SK-N-SH (cell line): Measurements from ENCODE around the gene SMIM8. TPM values are rescaled to one million over a fixed set of nuclear protein-coding genes. Genes with fewer than 3 reads are reported as not detected.
A peak's percentile ranks its signal among the peaks of the same experiment; 100 is the strongest.

Experiments
- CTCF ChIA-PET: fragments of 300-600, 350-600 bp; formaldehyde crosslinking; extraction: SDS; loops from one replicate; lab custom pipeline; 2021; lab: Yijun Ruan, JAX
- POLR2A ChIA-PET: fragments of 350-600 bp; sonication (Branson Sonifier 250); formaldehyde crosslinking; extraction: SDS; loops from one replicate; lab custom pipeline; 2020; ENCODE audit warnings: antibody characterized with exemption, inconsistent platforms; lab: Yijun Ruan, JAX
- DNase-seq: peaks from one replicate; pipeline ENCODE4 v3.0.0; 2012
- H2AFZ ChIP-seq: fragments of 200-600 bp; sonication (generic); 2 replicates; pipeline ENCODE4 v1.8.1; 2016; ENCODE audit warnings: antibody characterized with exemption, mild to moderate bottlenecking, low read depth
- H3F3A ChIP-seq: fragments of 200-600 bp; sonication (generic); replicated peaks from 2 replicates; pipeline ENCODE3; 2016; ENCODE audit warnings: antibody characterized with exemption, mild to moderate bottlenecking; ENCODE audit not compliant: insufficient read depth
- H3K27ac ChIP-seq, 2 experiments: fragments of 200-500 bp in 1 of 2; fragments of 200-600 bp in 1 of 2; sonication (Bioruptor generic) in 1 of 2; sonication (generic), shearing (Covaris generic) in 1 of 2; 2 replicates each; pipeline versions ENCODE4 v1.5.1 to v1.6.1; 2014 to 2016; ENCODE audit warnings: low read depth in 2 of 2, inconsistent platforms in 1 of 2, low read length in 1 of 2, mild to moderate bottlenecking in 1 of 2, mixed read lengths in 1 of 2
- H3K27me3 ChIP-seq: fragments of 200-600 bp; sonication (generic), shearing (Covaris generic); 2 replicates; pipeline ENCODE4 v1.6.1; 2016; ENCODE audit warnings: mixed run types; ENCODE audit not compliant: insufficient read depth
- H3K36me3 ChIP-seq, 2 experiments: fragments of 200-500 bp in 1 of 2; fragments of 200-600 bp in 1 of 2; sonication (Bioruptor generic) in 1 of 2; sonication (generic) in 1 of 2; replicated peaks in 1 of 2; 2 replicates each; pipeline versions ENCODE3 to v1.5.1; 2014 to 2016; ENCODE audit warnings: low read length in 1 of 2, mild to moderate bottlenecking in 1 of 2; ENCODE audit not compliant: insufficient read depth in 2 of 2, control insufficient read depth in 1 of 2
- H3K4me1 ChIP-seq, 2 experiments: fragments of 200-500 bp in 1 of 2; fragments of 200-600 bp in 1 of 2; sonication (Bioruptor generic) in 1 of 2; sonication (generic), shearing (Covaris generic) in 1 of 2; 2 replicates each; pipeline versions ENCODE4 v1.5.1 to v1.6.1; 2014 to 2016; ENCODE audit warnings: low read depth in 1 of 2, low read length in 1 of 2, mixed run types in 1 of 2; ENCODE audit not compliant: insufficient read depth in 2 of 2, control insufficient read depth in 1 of 2
- H3K4me2 ChIP-seq: fragments of 200-600 bp; sonication (generic), shearing (Covaris generic); 2 replicates; pipeline ENCODE4 v1.6.1; 2017; ENCODE audit warnings: mixed run types
- H3K4me3 ChIP-seq, 2 experiments: fragments of 200-500 bp in 1 of 2; fragments of 200-600 bp in 1 of 2; sonication (Bioruptor generic) in 1 of 2; sonication (generic), shearing (Covaris generic) in 1 of 2; 2 replicates each; pipeline versions ENCODE4 v1.5.1 to v1.8.1; 2014 to 2016; ENCODE audit warnings: low read depth in 2 of 2, inconsistent platforms in 1 of 2, low read length in 1 of 2, mild to moderate bottlenecking in 1 of 2, mixed read lengths in 1 of 2, moderate library complexity in 1 of 2
- H3K79me2 ChIP-seq: fragments of 200-600 bp; sonication (generic); 2 replicates; pipeline ENCODE4 v1.8.1; 2017; ENCODE audit warnings: mild to moderate bottlenecking; ENCODE audit not compliant: insufficient read depth
- H3K9ac ChIP-seq: fragments of 200-600 bp; sonication (generic); 2 replicates; pipeline ENCODE4 v1.6.1; 2017; ENCODE audit warnings: mixed run types
- H3K9me2 ChIP-seq: fragments of 200-600 bp; sonication (generic); 2 replicates; pipeline ENCODE4 v1.6.1; 2017; ENCODE audit warnings: mixed run types
- H3K9me3 ChIP-seq: fragments of 200-600 bp; sonication (generic); 2 replicates; pipeline ENCODE4 v1.6.1; 2017; ENCODE audit warnings: mixed run types, mild to moderate bottlenecking, moderate library complexity
- H4K20me1 ChIP-seq: fragments of 200-600 bp; sonication (generic); 2 replicates; pipeline ENCODE4 v1.6.1; 2017; ENCODE audit warnings: mild to moderate bottlenecking, mixed run types; ENCODE audit not compliant: insufficient read depth
- CHD2 ChIP-seq: fragments of 150-350 bp; IDR thresholded peaks from 2 replicates; pipeline ENCODE4 v1.6.1; 2018; ENCODE audit warnings: low read length; ENCODE audit not compliant: partially characterized antibody
- CTCF ChIP-seq: fragments of 200-600 bp; sonication (generic); IDR thresholded peaks from 2 replicates; pipeline ENCODE4 v1.6.1; 2017; ENCODE audit warnings: antibody characterized with exemption, mild to moderate bottlenecking, moderate library complexity
- FOXJ3 ChIP-seq: sonication (generic); formaldehyde crosslinking; IDR thresholded peaks from 2 replicates; pipeline ENCODE4 v1.5.1; 2020; ENCODE audit warnings: mild to moderate bottlenecking, missing genetic modification reagents
- FOXM1 ChIP-seq: IDR thresholded peaks from 2 replicates; pipeline ENCODE4 v1.4.0; 2012; ENCODE audit warnings: low read depth, mild to moderate bottlenecking
- IRF3 ChIP-seq: fragments of 150-350 bp; IDR thresholded peaks from 2 replicates; pipeline ENCODE4 v1.6.1; 2016; ENCODE audit warnings: mild to moderate bottlenecking, low read depth, low read length
- JUND ChIP-seq: IDR thresholded peaks from 2 replicates; pipeline ENCODE4 v1.4.0; 2012
- MEF2A ChIP-seq: IDR thresholded peaks from 2 replicates; pipeline ENCODE4 v1.4.0; 2012; ENCODE audit warnings: low read depth, borderline replicate concordance
- MXI1 ChIP-seq: IDR thresholded peaks from 2 replicates; pipeline ENCODE4 v1.6.1; 2012; ENCODE audit warnings: mild to moderate bottlenecking, low read depth, low read length, improper control_type of control experiment
- POLR2AphosphoS5 ChIP-seq: IDR thresholded peaks from 2 replicates; pipeline ENCODE4 v1.6.1; 2012; ENCODE audit warnings: low read depth, low read length
- RAD21 ChIP-seq: IDR thresholded peaks from 2 replicates; pipeline ENCODE4 v1.6.1; 2012; ENCODE audit warnings: mild to moderate bottlenecking, low read length
- RCOR1 ChIP-seq: fragments of 150-350 bp; IDR thresholded peaks from 2 replicates; pipeline ENCODE4 v1.6.1; 2017; ENCODE audit warnings: antibody characterized with exemption, low read length
- RXRA ChIP-seq: IDR thresholded peaks from 2 replicates; pipeline ENCODE4 v1.4.0; 2012; ENCODE audit warnings: low read depth, mild to moderate bottlenecking, borderline replicate concordance
- ZBTB33 ChIP-seq: IDR thresholded peaks from 2 replicates; pipeline ENCODE4 v1.4.0; 2012; ENCODE audit warnings: low read depth, borderline replicate concordance
- WGBS: methylation state at CpG from one replicate; pipeline ENCODE4 v1.1.6; 2017; ENCODE audit warnings: low lambda C conversion rate; 5-methylcytosine and 5-hydroxymethylcytosine counted together
- polyA plus RNA-seq, 3 experiments: library from polyadenylated mRNA; depleted of rRNA; stranded (reverse); fragments of >200 nt; gene quantifications; 2 replicates each; pipeline ENCODE4 v1.2.3, GENCODE V29; 2012
- TF ChIP-seq, protein P1 (sequence below): IDR thresholded peaks from 2 replicates; pipeline ENCODE4 v1.4.0; 2012; ENCODE audit warnings: low read depth
- TF ChIP-seq, protein P2 (sequence below): fragments of 150-350 bp; IDR thresholded peaks from 2 replicates; pipeline ENCODE4 v1.6.1; 2017; ENCODE audit warnings: antibody characterized with exemption, low read length, low read depth, borderline replicate concordance
- TF ChIP-seq, protein P3 (sequence below): IDR thresholded peaks from 2 replicates; pipeline ENCODE4 v1.6.1; 2012; ENCODE audit warnings: mild to moderate bottlenecking, low read depth, low read length, moderate library complexity
- TF ChIP-seq, protein P4 (sequence below): IDR thresholded peaks from 2 replicates; pipeline ENCODE4; 2012

The SMIM8 gene
- polyA plus RNA-seq, 1 of the 3 experiments (the other 2 are of a cell fraction) = 1.6 TPM

GRCh38 chr6:87384449-87384848 lies 62.1 kb downstream of the SMIM8 start (continued):
- TF ChIP-seq IRF3 (no peak), FOXM1 (no peak), CTCF (no peak), CHD2 (no peak), ZBTB33 (no peak)
- TF ChIP-seq, protein P1, sequence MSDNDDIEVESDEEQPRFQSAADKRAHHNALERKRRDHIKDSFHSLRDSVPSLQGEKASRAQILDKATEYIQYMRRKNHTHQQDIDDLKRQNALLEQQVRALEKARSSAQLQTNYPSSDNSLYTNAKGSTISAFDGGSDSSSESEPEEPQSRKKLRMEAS = no peak

- peak; percentile 56 for DNase-seq
- WGBS = 42% methylated on average over 3 of the region's 3 CpGs
- ChIA-PET POLR2A (no interaction called here), CTCF (interaction anchor here (0.6 to 2.0 kb wide), 7 partner anchors 18 to 324 kb away, joined by 3 to 8 read pairs (median 3); partner anchors contain the start of gene ZNF292)
- no peak overlapping the region; a peak in 1 of 4 replicates for H3K4me3 ChIP-seq
- H3K4me2 ChIP-seq = no peak overlapping the region
- H3K36me3 ChIP-seq = no peaks in the 10 kb centered on the region
- H3K9me2 ChIP-seq = no peaks in the 10 kb centered on the region
- no peak overlapping the region for H3K9ac ChIP-seq
- no peaks in the 10 kb centered on the region for H4K20me1 ChIP-seq
- H3K27ac ChIP-seq = no peak overlapping the region
- no peaks in the 10 kb centered on the region for H3F3A ChIP-seq
- no peaks in the 10 kb centered on the region for H3K79me2 ChIP-seq
- no peaks in the 10 kb centered on the region for H3K27me3 ChIP-seq
- no peaks in the 10 kb centered on the region for H3K4me1 ChIP-seq
- no peaks in the 10 kb centered on the region for H3K9me3 ChIP-seq
- H2AFZ ChIP-seq = no peak overlapping the region
- peak; percentile 83 for TF ChIP-seq RAD21
- no peak for TF ChIP-seq RCOR1
- TF ChIP-seq POLR2AphosphoS5 = no peak
- TF ChIP-seq RXRA = no peak
- TF ChIP-seq CHD2 = no peak
- peak; percentile 55 for TF ChIP-seq CTCF
- TF ChIP-seq, protein P2, sequence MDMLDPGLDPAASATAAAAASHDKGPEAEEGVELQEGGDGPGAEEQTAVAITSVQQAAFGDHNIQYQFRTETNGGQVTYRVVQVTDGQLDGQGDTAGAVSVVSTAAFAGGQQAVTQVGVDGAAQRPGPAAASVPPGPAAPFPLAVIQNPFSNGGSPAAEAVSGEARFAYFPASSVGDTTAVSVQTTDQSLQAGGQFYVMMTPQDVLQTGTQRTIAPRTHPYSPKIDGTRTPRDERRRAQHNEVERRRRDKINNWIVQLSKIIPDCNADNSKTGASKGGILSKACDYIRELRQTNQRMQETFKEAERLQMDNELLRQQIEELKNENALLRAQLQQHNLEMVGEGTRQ = no peak
- TF ChIP-seq, protein P3, sequence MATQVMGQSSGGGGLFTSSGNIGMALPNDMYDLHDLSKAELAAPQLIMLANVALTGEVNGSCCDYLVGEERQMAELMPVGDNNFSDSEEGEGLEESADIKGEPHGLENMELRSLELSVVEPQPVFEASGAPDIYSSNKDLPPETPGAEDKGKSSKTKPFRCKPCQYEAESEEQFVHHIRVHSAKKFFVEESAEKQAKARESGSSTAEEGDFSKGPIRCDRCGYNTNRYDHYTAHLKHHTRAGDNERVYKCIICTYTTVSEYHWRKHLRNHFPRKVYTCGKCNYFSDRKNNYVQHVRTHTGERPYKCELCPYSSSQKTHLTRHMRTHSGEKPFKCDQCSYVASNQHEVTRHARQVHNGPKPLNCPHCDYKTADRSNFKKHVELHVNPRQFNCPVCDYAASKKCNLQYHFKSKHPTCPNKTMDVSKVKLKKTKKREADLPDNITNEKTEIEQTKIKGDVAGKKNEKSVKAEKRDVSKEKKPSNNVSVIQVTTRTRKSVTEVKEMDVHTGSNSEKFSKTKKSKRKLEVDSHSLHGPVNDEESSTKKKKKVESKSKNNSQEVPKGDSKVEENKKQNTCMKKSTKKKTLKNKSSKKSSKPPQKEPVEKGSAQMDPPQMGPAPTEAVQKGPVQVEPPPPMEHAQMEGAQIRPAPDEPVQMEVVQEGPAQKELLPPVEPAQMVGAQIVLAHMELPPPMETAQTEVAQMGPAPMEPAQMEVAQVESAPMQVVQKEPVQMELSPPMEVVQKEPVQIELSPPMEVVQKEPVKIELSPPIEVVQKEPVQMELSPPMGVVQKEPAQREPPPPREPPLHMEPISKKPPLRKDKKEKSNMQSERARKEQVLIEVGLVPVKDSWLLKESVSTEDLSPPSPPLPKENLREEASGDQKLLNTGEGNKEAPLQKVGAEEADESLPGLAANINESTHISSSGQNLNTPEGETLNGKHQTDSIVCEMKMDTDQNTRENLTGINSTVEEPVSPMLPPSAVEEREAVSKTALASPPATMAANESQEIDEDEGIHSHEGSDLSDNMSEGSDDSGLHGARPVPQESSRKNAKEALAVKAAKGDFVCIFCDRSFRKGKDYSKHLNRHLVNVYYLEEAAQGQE = no peak
- TF ChIP-seq, protein P4, sequence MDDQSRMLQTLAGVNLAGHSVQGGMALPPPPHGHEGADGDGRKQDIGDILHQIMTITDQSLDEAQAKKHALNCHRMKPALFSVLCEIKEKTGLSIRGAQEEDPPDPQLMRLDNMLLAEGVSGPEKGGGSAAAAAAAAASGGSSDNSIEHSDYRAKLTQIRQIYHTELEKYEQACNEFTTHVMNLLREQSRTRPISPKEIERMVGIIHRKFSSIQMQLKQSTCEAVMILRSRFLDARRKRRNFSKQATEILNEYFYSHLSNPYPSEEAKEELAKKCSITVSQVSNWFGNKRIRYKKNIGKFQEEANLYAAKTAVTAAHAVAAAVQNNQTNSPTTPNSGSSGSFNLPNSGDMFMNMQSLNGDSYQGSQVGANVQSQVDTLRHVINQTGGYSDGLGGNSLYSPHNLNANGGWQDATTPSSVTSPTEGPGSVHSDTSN = no peak
- no peak for TF ChIP-seq FOXJ3 (CRISPR knock-in tag)
- TF ChIP-seq MEF2A = no peak
- no peak for TF ChIP-seq MXI1
- no peak for TF ChIP-seq JUND
Observed at GRCh38 chr6:87391334-87391733, 68.9 kb downstream of the SMIM8 start.
